C1 segment of cervical spinal cord (tissue), 14 donors: ENCODE data around the gene ALG9.
"Not testable (repeated sequence)": the region's sequence is repeated elsewhere in the genome, so short reads cannot be mapped to it uniquely, and the experiment has no call there.

ENCODE experiments used
- DNase-seq, 14 donors: peaks; one replicate each; lab custom pipeline; 2025; lab: John Stamatoyannopoulos, UW

ALG9 gene

GRCh38 chr11:111870886-111871692 is at the start of gene ALG9:
ALG9 (minus strand) TSS chr11:111871581; CDS start chr11:111871482, 99 bp downstream.
- peak; percentile 17 to 91 (median 70) for DNase-seq

GRCh38 chr11:111920908-111921307 is 49.5 kb upstream of the ALG9 start:
- DNase-seq: no peak

GRCh38 chr11:111918390-111919256 is 47.2 kb upstream of the ALG9 start, which contains the start of gene C11orf52:
C11orf52 (plus strand) TSS chr11:111918913; CDS start chr11:111918973, 60 bp downstream.
- DNase-seq: peak in 2 of 14 donors; percentile 12 to 14

GRCh38 chr11:111917788-111918187 is 46.4 kb upstream of the ALG9 start:
- DNase-seq: no peak

- DNase-seq: no peak
Observed at GRCh38 chr11:111917312-111917711, 45.9 kb upstream of the ALG9 start.

GRCh38 chr11:111916768-111917167 is 45.4 kb upstream of the ALG9 start:
- no peak for DNase-seq

- peak in 12 of 14 donors; percentile 45 to 84 (median 74) for DNase-seq
Observed at GRCh38 chr11:111913997-111914396, 42.6 kb upstream of the ALG9 start.

- DNase-seq: peak in 10 of 14 donors; percentile 45 to 77 (median 64)
Observed at GRCh38 chr11:111913031-111913861, 41.9 kb upstream of the ALG9 start.

- peak in 4 of 14 donors; percentile 47 to 68 (median 60) for DNase-seq
Observed at GRCh38 chr11:111912535-111912934, 41.2 kb upstream of the ALG9 start, which contains the start of gene HSPB2. HSPB2 (plus strand) TSS chr11:111912734; CDS start chr11:111912830, 96 bp downstream.

GRCh38 chr11:111911563-111912401 is 40.4 kb upstream of the ALG9 start, which contains the start of gene CRYAB:
CRYAB (minus strand) TSS chr11:111911770; CDS start chr11:111911724, 46 bp downstream.
- peak; percentile 43 to 97 (median 91) for DNase-seq

GRCh38 chr11:111910676-111911562 is 39.5 kb upstream of the ALG9 start:
- DNase-seq: peak in 12 of 14 donors; percentile 41 to 82 (median 74)

- DNase-seq: peak in 1 of 14 donors; percentile 46
Observed at GRCh38 chr11:111909378-111909777, 38.0 kb upstream of the ALG9 start.

- DNase-seq: peak in 2 of 14 donors; percentile 29 to 31
Observed at GRCh38 chr11:111908639-111909305, 37.4 kb upstream of the ALG9 start.

GRCh38 chr11:111906680-111907079 is 35.3 kb upstream of the ALG9 start:
- DNase-seq: no peak

GRCh38 chr11:111905411-111905810 is 34.0 kb upstream of the ALG9 start:
- peak in 1 of 14 donors; percentile 4 for DNase-seq

GRCh38 chr11:111886844-111887243 is 15.5 kb upstream of the ALG9 start:
- no peak for DNase-seq

- no peak for DNase-seq
Observed at GRCh38 chr11:111886032-111886431, 14.7 kb upstream of the ALG9 start.

GRCh38 chr11:111885053-111885452 is 13.7 kb upstream of the ALG9 start:
- DNase-seq: not testable (repeated sequence)
